Prostate gland (tissue), 2 donors: Measurements from ENCODE around the gene OBSL1. TPM values are rescaled to one million over a fixed set of nuclear protein-coding genes. Genes with fewer than 3 reads are reported as not detected.

Source experiments
- DNase-seq: peaks from one replicate; pipeline ENCODE4 v3.0.0-alpha.2; 2019; ENCODE audit warnings: low spot score
- H3K27ac ChIP-seq, 2 donors: fragments of 200-600 bp; sonication (generic); 2 replicates each; pipeline ENCODE4 v1.5.1; 2017 to 2019
- H3K27me3 ChIP-seq: fragments of 200-600 bp; sonication (generic); replicated peaks from 2 replicates; pipeline ENCODE4 v1.5.1; 2019; ENCODE audit not compliant: insufficient read depth
- H3K36me3 ChIP-seq, 2 donors: fragments of 200-600 bp; sonication (generic); 1 replicate in 1 of 2; 2 replicates in 1 of 2; pipeline versions ENCODE4 v1.5.1 to v1.8.1; 2017 to 2019
- H3K4me1 ChIP-seq: fragments of 200-600 bp; sonication (generic); replicated peaks from 2 replicates; pipeline ENCODE4 v1.5.1; 2019
- H3K4me3 ChIP-seq, 2 donors: fragments of 200-600 bp; sonication (generic); 2 replicates each; pipeline ENCODE4 v1.5.1; 2017 to 2019
- H3K9me3 ChIP-seq: fragments of 200-600 bp; sonication (generic); 2 replicates; pipeline ENCODE4 v1.5.1; 2017
- CTCF ChIP-seq, 4 experiments: fragments of 200-600 bp in 2 of 4; fragments of 450-650 bp in 2 of 4; sonication (generic) in 2 of 4; IDR thresholded peaks; 1 replicate in 3 of 4; 2 replicates in 1 of 4; pipeline ENCODE4 v1.5.1; 2016 to 2019; ENCODE audit warnings: antibody characterized with exemption in 4 of 4, mild to moderate bottlenecking in 2 of 4, moderate library complexity in 2 of 4
- POLR2A ChIP-seq: fragments of 450-650 bp; IDR thresholded peaks from one replicate; pipeline ENCODE4 v1.6.1; 2016; ENCODE audit warnings: antibody characterized with exemption, mild to moderate bottlenecking
- POLR2AphosphoS5 ChIP-seq: sonication (generic); formaldehyde crosslinking; IDR thresholded peaks from one replicate; pipeline ENCODE4 v1.6.1; 2017; ENCODE audit warnings: antibody characterized with exemption
- WGBS: methylation state at CpG from one replicate; pipeline ENCODE4 v1.1.5; 2018; 5-methylcytosine and 5-hydroxymethylcytosine counted together
- intact Hi-C: fragments of 100-400 bp; cut with DNase I; formaldehyde crosslinking; loops from one replicate; pipeline ENCODE4 v1.14.2; 2022
- total RNA-seq, 2 donors: library from RNA; depleted of rRNA; stranded (reverse); fragments of >200 nt; gene quantifications; one replicate each; pipeline ENCODE4 v1.1.0, GENCODE V29; 2016

The OBSL1 gene
- total RNA-seq, 2 donors from 2014 or later, result 142 to 330 TPM

GRCh38 chr2:219548990-219549389 lies 22.3 kb downstream of the OBSL1 start:
- no peak for DNase-seq
- no peak overlapping the region for H3K4me3 ChIP-seq
- H3K36me3 ChIP-seq, result no peaks in the 10 kb centered on the region
- H3K27ac ChIP-seq, result no peak overlapping the region
- no peaks in the 10 kb centered on the region for H3K27me3 ChIP-seq
- TF ChIP-seq CTCF (IDR thresholded peaks at IDR 0.05), result no peak
- no peak for TF ChIP-seq POLR2A
- TF ChIP-seq POLR2AphosphoS5, result no peak
- H3K9me3 ChIP-seq, result no peaks in the 10 kb centered on the region
- intact Hi-C loops, result no loop called here
- H3K4me1 ChIP-seq, result peaks cover 15% of the 10 kb centered on the region
- WGBS, result 92% methylated on average over 18 of the region's 18 CpGs

DNA sequence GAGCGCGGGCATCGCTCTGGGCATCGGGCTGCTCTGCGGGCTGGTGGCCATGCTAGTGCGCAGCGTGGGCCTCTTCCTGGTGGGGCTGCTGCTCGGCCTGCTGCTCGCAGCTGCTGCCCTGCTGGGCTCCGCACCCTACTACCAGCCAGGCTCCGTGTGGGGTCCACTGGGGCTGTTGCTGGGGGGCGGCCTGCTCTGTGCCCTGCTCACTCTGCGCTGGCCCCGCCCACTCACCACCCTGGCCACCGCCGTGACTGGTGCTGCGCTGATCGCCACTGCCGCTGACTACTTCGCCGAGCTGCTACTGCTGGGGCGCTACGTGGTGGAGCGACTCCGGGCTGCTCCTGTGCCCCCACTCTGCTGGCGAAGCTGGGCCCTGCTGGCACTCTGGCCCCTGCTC lies 23.7 kb downstream of the OBSL1 start:
- Histone ChIP-seq H3K4me1 (peaks cover 10% of the 10 kb centered on the region), H3K9me3 (no peaks in the 10 kb centered on the region), H3K36me3 (no peaks in the 10 kb centered on the region), H3K4me3 (no peak overlapping the region), H3K27ac (no peak overlapping the region), H3K27me3 (no peaks in the 10 kb centered on the region)
- WGBS, result 97% methylated on average over 25 of the region's 26 CpGs
- TF ChIP-seq POLR2AphosphoS5, result no peak
- no peak for TF ChIP-seq CTCF (IDR thresholded peaks at IDR 0.05)
- TF ChIP-seq POLR2A, result no peak
- intact Hi-C loops, result no loop called here
- no peak for DNase-seq

DNA sequence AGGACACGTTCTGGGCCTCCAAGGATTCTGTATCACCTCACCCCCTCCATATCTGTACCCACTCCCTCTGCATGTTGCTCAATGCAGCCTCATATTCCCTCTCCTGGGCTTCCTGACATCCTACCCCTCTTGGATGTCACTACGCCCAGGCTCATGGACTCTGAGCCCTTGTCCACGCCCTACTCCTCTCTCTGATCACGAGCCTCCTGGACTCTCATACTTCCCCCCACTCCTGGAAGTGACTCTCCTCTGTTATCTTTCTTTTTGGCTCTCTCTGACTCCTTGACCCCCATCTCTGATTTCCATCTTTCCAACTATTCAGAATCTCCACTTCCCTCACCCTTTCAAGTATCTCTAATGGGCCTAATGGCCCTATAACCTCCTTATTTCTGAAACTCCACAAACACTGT lies 25.4 kb downstream of the OBSL1 start:
- H3K4me3 ChIP-seq, result no peak overlapping the region
- no peaks in the 10 kb centered on the region for H3K9me3 ChIP-seq
- no peaks in the 10 kb centered on the region for H3K27me3 ChIP-seq
- H3K27ac ChIP-seq, result no peak overlapping the region
- intact Hi-C loops, result no loop called here
- H3K4me1 ChIP-seq, result peaks cover 11% of the 10 kb centered on the region
- H3K36me3 ChIP-seq, result peaks cover 0 to under 1% of the 10 kb centered on the region in 2 donors
- no peak for TF ChIP-seq POLR2A
- no peak for TF ChIP-seq CTCF (IDR thresholded peaks at IDR 0.05)
- TF ChIP-seq POLR2AphosphoS5, result no peak
- WGBS, result 77% methylated on average over 4 of the region's 4 CpGs
- no peak for DNase-seq

DNA sequence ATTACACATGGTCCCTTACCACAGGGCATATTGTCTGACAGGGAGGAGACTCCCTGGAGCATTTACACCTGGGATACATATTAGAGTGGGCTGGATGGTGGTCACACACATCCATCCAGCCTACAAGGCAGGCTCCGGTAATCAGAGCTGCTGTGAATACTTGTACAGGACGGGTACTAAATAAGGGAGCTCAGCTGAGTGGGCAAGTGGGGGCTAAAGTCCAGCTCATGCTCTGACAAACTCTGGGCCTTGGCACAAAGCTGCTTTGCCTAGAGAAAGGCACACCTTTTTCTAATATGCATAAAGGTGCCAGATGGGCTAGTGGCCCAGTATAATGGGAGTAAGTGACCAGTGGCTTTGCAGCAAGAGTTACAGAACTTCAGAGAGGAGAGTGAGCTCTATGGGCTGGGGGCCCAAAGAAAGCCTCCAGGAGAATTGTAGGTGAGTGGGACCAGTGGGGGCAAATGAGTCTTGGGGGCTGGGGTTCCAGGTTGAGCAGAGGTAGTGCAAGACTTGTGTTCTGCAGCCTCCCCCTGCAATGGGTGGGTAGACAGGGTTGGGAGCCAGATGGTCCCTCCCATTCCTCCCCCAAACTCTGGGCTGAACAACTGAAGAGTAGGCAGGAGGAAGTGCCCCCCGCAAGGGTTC lies 25.9 kb downstream of the OBSL1 start:
- 86% methylated on average over 3 of the region's 3 CpGs for WGBS
- TF ChIP-seq POLR2A (no peak), CTCF (IDR thresholded peaks at IDR 0.05) (no peak), POLR2AphosphoS5 (no peak)
- Histone ChIP-seq H3K9me3 (no peaks in the 10 kb centered on the region), H3K27ac (no peak overlapping the region), H3K4me1 (peaks cover 11% of the 10 kb centered on the region), H3K4me3 (no peak overlapping the region), H3K36me3 (peaks cover under 1 to 6% of the 10 kb centered on the region in 2 donors), H3K27me3 (no peaks in the 10 kb centered on the region)
- DNase-seq, result no peak
- intact Hi-C loops, result no loop called here

DNA sequence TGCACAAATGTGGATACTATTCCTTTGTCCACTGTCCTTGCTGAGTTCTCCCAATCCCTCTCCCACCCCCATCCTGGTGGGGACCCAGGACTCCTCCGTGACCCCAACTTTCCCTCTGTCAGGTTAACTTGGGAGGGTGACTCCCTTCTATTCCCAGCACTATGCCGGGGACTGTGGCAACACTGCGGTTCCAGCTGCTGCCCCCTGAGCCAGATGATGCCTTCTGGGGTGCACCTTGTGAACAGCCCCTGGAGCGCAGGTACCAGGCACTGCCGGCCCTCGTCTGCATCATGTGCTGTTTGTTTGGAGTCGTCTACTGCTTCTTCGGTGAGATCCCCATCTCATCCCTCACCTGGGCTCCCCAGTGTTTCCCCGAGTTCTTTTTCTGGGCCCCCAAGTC lies 26.8 kb downstream of the OBSL1 start:
- H3K4me1 ChIP-seq, result peaks cover 11% of the 10 kb centered on the region
- H3K27ac ChIP-seq, result peak overlapping the region in 1 of 2 donors; percentile 94
- intact Hi-C loops, result loop anchor here (5.0 kb wide), 1 partner anchor 53 kb away; the partner anchor contains the start of gene STK11IP
- no peaks in the 10 kb centered on the region for H3K27me3 ChIP-seq
- TF ChIP-seq POLR2AphosphoS5 (no peak), CTCF (IDR thresholded peaks at IDR 0.05) (no peak), POLR2A (no peak)
- no peaks in the 10 kb centered on the region for H3K9me3 ChIP-seq
- peaks cover 4 to 7% of the 10 kb centered on the region in 2 donors for H3K36me3 ChIP-seq
- peak overlapping the region; percentile 62 to 79 for H3K4me3 ChIP-seq
- no peak for DNase-seq
- WGBS, result 38% methylated on average over 9 of the region's 9 CpGs
